H1 (cell line): ENCODE results near the gene BRMS1L. TPM values are rescaled to one million over a fixed set of nuclear protein-coding genes. Genes with fewer than 3 reads are reported as not detected.
"Not testable (repeated sequence)": the region's sequence is repeated elsewhere in the genome, so short reads cannot be mapped to it uniquely, and the experiment has no call there.

Source experiments
- CTCF ChIA-PET: fragments of 300-600 bp; sonication (Branson Sonifier 250); formaldehyde crosslinking; loops from one replicate; lab custom pipeline; 2021; ENCODE audit not compliant: partially characterized antibody; lab: Charles Lee
- POLR2A ChIA-PET: fragments of 300-600 bp; sonication (Branson Sonifier 250); formaldehyde crosslinking; loops from one replicate; lab custom pipeline; 2021; ENCODE audit warnings: inconsistent platforms; ENCODE audit not compliant: partially characterized antibody; lab: Charles Lee
- DNase-seq, 2 experiments: peaks; one replicate each; pipeline versions ENCODE4 v3.0.0 to v3.0.0-alpha.2; 2010 to 2022; ENCODE audit warnings: low spot score in 2 of 2, low read depth in 1 of 2, mixed read lengths in 1 of 2
- FAIRE-seq: peaks from 2 replicates; lab custom pipeline; 2011; peaks lifted over from hg19 to GRCh38; lab: Jason Lieb, UNC
- H2AFZ ChIP-seq: 2 replicates; pipeline ENCODE4 v1.8.1; 2012; ENCODE audit warnings: low read length, inconsistent platforms
- H2AK5ac ChIP-seq: 2 replicates; pipeline ENCODE4 v1.6.1; 2013; ENCODE audit warnings: low read depth, low read length
- H2BK120ac ChIP-seq: replicated peaks from 2 replicates; pipeline ENCODE3; 2013; ENCODE audit warnings: low read depth, low read length, inconsistent platforms
- H2BK12ac ChIP-seq: 2 replicates; pipeline ENCODE4 v1.6.1; 2013; ENCODE audit warnings: low read depth, low read length
- H2BK15ac ChIP-seq: 2 replicates; pipeline ENCODE4 v1.6.1; 2013; ENCODE audit warnings: low read length
- H2BK20ac ChIP-seq: 2 replicates; pipeline ENCODE4 v1.6.1; 2013; ENCODE audit warnings: low read length
- H2BK5ac ChIP-seq: 2 replicates; pipeline ENCODE4 v1.6.1; 2013; ENCODE audit warnings: low read depth, low read length
- H3K14ac ChIP-seq: 2 replicates; pipeline ENCODE4 v1.6.1; 2013; ENCODE audit warnings: inconsistent platforms; ENCODE audit not compliant: insufficient read length
- H3K18ac ChIP-seq: 2 replicates; pipeline ENCODE4 v1.6.1; 2013; ENCODE audit warnings: low read length; ENCODE audit errors: extremely low read depth
- H3K23ac ChIP-seq: 2 replicates; pipeline ENCODE4 v1.6.1; 2013; ENCODE audit warnings: inconsistent platforms; ENCODE audit not compliant: insufficient read length
- H3K23me2 ChIP-seq: 2 replicates; pipeline ENCODE4 v1.6.1; 2013; ENCODE audit warnings: low read depth, low read length
- H3K27ac ChIP-seq: 2 replicates; pipeline ENCODE4 v1.6.1; 2011; ENCODE audit warnings: low read depth, low read length, inconsistent platforms
- H3K27me3 ChIP-seq, 4 experiments: replicated peaks in 1 of 4; 1 replicate in 1 of 4; 2 replicates in 3 of 4; pipeline versions ENCODE4 v1.6.1 to v1.8.1; 2011 to 2013; ENCODE audit warnings: low read length in 3 of 4, mild to moderate bottlenecking in 3 of 4, inconsistent platforms in 2 of 4, mixed read lengths in 2 of 4, moderate library complexity in 1 of 4; ENCODE audit not compliant: control insufficient read depth in 3 of 4, insufficient read depth in 3 of 4; ENCODE audit errors: extremely low read depth in 1 of 4
- H3K36me3 ChIP-seq, 4 experiments: 2 replicates each; pipeline versions ENCODE4 v1.6.1 to v1.8.1; 2011 to 2013; ENCODE audit warnings: mild to moderate bottlenecking in 4 of 4, low read length in 3 of 4, moderate library complexity in 2 of 4, control low read depth in 1 of 4, inconsistent platforms in 1 of 4; ENCODE audit not compliant: insufficient read depth in 4 of 4, control insufficient read depth in 2 of 4
- H3K4ac ChIP-seq: replicated peaks from 2 replicates; pipeline ENCODE3; 2013; ENCODE audit warnings: low read length, low read depth, mixed read lengths, inconsistent platforms; ENCODE audit not compliant: insufficient read length
- H3K4me1 ChIP-seq, 4 experiments: replicated peaks in 1 of 4; 1 replicate in 1 of 4; 2 replicates in 3 of 4; pipeline versions ENCODE4 v1.6.1 to v1.8.1; 2011 to 2013; ENCODE audit warnings: low read length in 3 of 4, inconsistent platforms in 2 of 4, mixed read lengths in 1 of 4; ENCODE audit not compliant: insufficient read depth in 4 of 4, control insufficient read depth in 3 of 4
- H3K4me2 ChIP-seq, 2 experiments: 2 replicates each; pipeline versions ENCODE4 v1.6.1 to v1.8.1; 2011 to 2013; ENCODE audit warnings: low read depth in 2 of 2, low read length in 2 of 2, control low read depth in 1 of 2, inconsistent platforms in 1 of 2, mild to moderate bottlenecking in 1 of 2; ENCODE audit not compliant: insufficient read depth in 1 of 2
- H3K4me3 ChIP-seq, 4 experiments: fragments of 200-600, 300-600 bp in 1 of 4; sonication (generic), shearing (Covaris generic), sonication (Bioruptor Twin) in 1 of 4; 2 replicates each; pipeline versions ENCODE4 v1.5.1 to v1.8.1; 2011 to 2016; ENCODE audit warnings: low read length in 4 of 4, low read depth in 3 of 4, control low read depth in 2 of 4, inconsistent platforms in 2 of 4, mild to moderate bottlenecking in 2 of 4, mixed read lengths in 1 of 4, moderate library complexity in 1 of 4; ENCODE audit not compliant: insufficient read depth in 2 of 4; ENCODE audit errors: extremely low read depth in 1 of 4
- H3K56ac ChIP-seq: replicated peaks from 2 replicates; pipeline ENCODE3; 2013; ENCODE audit warnings: low read depth, mild to moderate bottlenecking, mixed read lengths, low read length, inconsistent platforms; ENCODE audit not compliant: insufficient read length
- H3K79me1 ChIP-seq: 2 replicates; pipeline ENCODE4 v1.6.1; 2013; ENCODE audit warnings: low read depth, low read length, control low read depth
- H3K79me2 ChIP-seq, 2 experiments: 2 replicates each; pipeline versions ENCODE4 v1.6.1 to v1.8.1; 2012 to 2013; ENCODE audit warnings: low read length in 2 of 2, mild to moderate bottlenecking in 2 of 2, inconsistent platforms in 1 of 2; ENCODE audit not compliant: insufficient read depth in 2 of 2, control insufficient read depth in 1 of 2
- H3K9ac ChIP-seq, 4 experiments: replicated peaks in 1 of 4; 1 replicate in 1 of 4; 2 replicates in 3 of 4; pipeline versions ENCODE4 v1.6.1 to v1.8.1; 2011 to 2013; ENCODE audit warnings: low read depth in 3 of 4, low read length in 3 of 4, control low read depth in 2 of 4, mild to moderate bottlenecking in 2 of 4, moderate library complexity in 2 of 4, inconsistent platforms in 1 of 4; ENCODE audit errors: extremely low read depth in 1 of 4
- H3K9me3 ChIP-seq, 2 experiments: 2 replicates each; pipeline versions ENCODE4 v1.6.1 to v1.8.1; 2012 to 2013; ENCODE audit warnings: mild to moderate bottlenecking in 2 of 2, moderate library complexity in 2 of 2, control low read depth in 1 of 2, inconsistent platforms in 1 of 2, low read depth in 1 of 2, low read length in 1 of 2, mixed read lengths in 1 of 2; ENCODE audit not compliant: insufficient read depth in 2 of 2
- H4K20me1 ChIP-seq, 2 experiments: replicated peaks in 1 of 2; 2 replicates each; pipeline versions ENCODE3 to v1.8.1; 2011 to 2013; ENCODE audit warnings: inconsistent platforms in 2 of 2, low read length in 2 of 2, mild to moderate bottlenecking in 1 of 2; ENCODE audit not compliant: insufficient read depth in 2 of 2, control insufficient read depth in 1 of 2
- H4K5ac ChIP-seq: 2 replicates; pipeline ENCODE4 v1.6.1; 2013; ENCODE audit warnings: low read length, low read depth, mixed read lengths, inconsistent platforms; ENCODE audit not compliant: insufficient read length
- H4K8ac ChIP-seq: 2 replicates; pipeline ENCODE4 v1.8.0; 2013; ENCODE audit warnings: mild to moderate bottlenecking, moderate library complexity, low read length, inconsistent platforms; ENCODE audit not compliant: insufficient read depth; ENCODE audit errors: extremely low read depth
- H4K91ac ChIP-seq: replicated peaks from 2 replicates; pipeline ENCODE3; 2013; ENCODE audit warnings: low read length, mixed read lengths, inconsistent platforms; ENCODE audit not compliant: insufficient read length
- ASH2L ChIP-seq: fragments of 200-600, 300-600 bp; sonication (generic); IDR thresholded peaks from one replicate; pipeline ENCODE4 v1.7.1; 2017; ENCODE audit warnings: low read length
- CREB1 ChIP-seq: IDR thresholded peaks from 2 replicates; pipeline ENCODE4 v1.6.1; 2012; ENCODE audit warnings: inconsistent platforms
- JUND ChIP-seq: IDR thresholded peaks from 2 replicates; pipeline ENCODE4 v1.6.1; 2011; ENCODE audit warnings: mild to moderate bottlenecking, improper control_type of control experiment, low read length
- KDM4A ChIP-seq: IDR thresholded peaks from one replicate; pipeline ENCODE4 v1.7.1; 2012; ENCODE audit warnings: low read depth, mild to moderate bottlenecking, moderate library complexity, low read length, inconsistent platforms; ENCODE audit not compliant: severe bottlenecking
- PHF8 ChIP-seq: fragments of 200-600 bp; sonication (generic); conservative IDR thresholded peaks from 2 replicates; pipeline ENCODE4 v1.7.1; 2012; ENCODE audit warnings: low read depth, mild to moderate bottlenecking, inconsistent platforms, low read length, moderate library complexity
- POLR2A ChIP-seq, 2 experiments: IDR thresholded peaks; 1 replicate in 1 of 2; 2 replicates in 1 of 2; pipeline ENCODE4 v1.6.1; 2011; ENCODE audit warnings: low read depth in 2 of 2, low read length in 2 of 2, mild to moderate bottlenecking in 2 of 2; ENCODE audit errors: control extremely low read depth in 1 of 2
- RBBP5 ChIP-seq: IDR thresholded peaks from 2 replicates; pipeline ENCODE4 v1.7.1; 2012; ENCODE audit warnings: low read depth, mild to moderate bottlenecking, inconsistent platforms, low read length, moderate library complexity, borderline replicate concordance
- TAF1 ChIP-seq: IDR thresholded peaks from 2 replicates; pipeline ENCODE4 v1.6.1; 2011; ENCODE audit warnings: mild to moderate bottlenecking, low read depth, low read length
- TAF7 ChIP-seq: optimal IDR thresholded peaks from 2 replicates; pipeline ENCODE3; 2011; ENCODE audit warnings: low read depth, mild to moderate bottlenecking, inconsistent platforms, low read length, moderate library complexity, borderline replicate concordance
- TBP ChIP-seq: IDR thresholded peaks from 2 replicates; pipeline ENCODE4 v1.6.1; 2011; ENCODE audit warnings: low read depth, low read length, improper control_type of control experiment
- WGBS, 2 experiments: shearing (Covaris generic) in 1 of 2; methylation state at CpG; one replicate each; pipeline versions ENCODE4 v1.1.6 to v1.1.7; 2013 to 2015; ENCODE audit warnings: low lambda C conversion rate in 2 of 2, mixed read lengths in 2 of 2, inconsistent platforms in 1 of 2, low coverage in 1 of 2, missing lambda C conversion rate in 1 of 2; ENCODE audit not compliant: insufficient replicate concordance in 2 of 2, insufficient coverage in 1 of 2, insufficient read length in 1 of 2; ENCODE audit errors: extremely low coverage in 1 of 2, missing lambda C conversion rate in 1 of 2; 5-methylcytosine and 5-hydroxymethylcytosine counted together
- polyA plus RNA-seq, 7 experiments: library from polyadenylated mRNA; depleted of rRNA in 3 of 7; stranded (reverse) in 5 of 7; unstranded in 2 of 7; fragments of >200 nt in 5 of 7; fragments of 200-250 nt in 2 of 7; gene quantifications; 1 replicate in 5 of 7; 2 replicates in 1 of 7; 4 replicates in 1 of 7; pipeline versions ENCODE4 v1.2.1 to v1.2.3, GENCODE V29; 2011 to 2013; ENCODE audit warnings: missing spikeins in 2 of 7, mixed read lengths in 2 of 7
- total RNA-seq: library from RNA; stranded (reverse); fragmentation: NEBNext Ultra II Directional; extraction: Animal tissue kit (Norgen Biotek cat#: 25700); gene quantifications from 2 replicates; pipeline ENCODE4 v1.2.1, GENCODE V29; 2021
- TF ChIP-seq, protein P1 (sequence below): IDR thresholded peaks from 2 replicates; pipeline ENCODE4 v1.6.1; 2011; ENCODE audit warnings: low read depth, mild to moderate bottlenecking, low read length; ENCODE audit not compliant: insufficient read depth

BRMS1L gene
- total and polyA plus RNA-seq, 2 of the 8 experiments (the other 6 are each of a cell fraction or from before 2014, with no cell fraction given): 4.4 to 10.9 TPM

GRCh38 chr14:35808638-35809563, 17.2 kb upstream of the BRMS1L start, which contains the start of gene RALGAPA1:
RALGAPA1 (minus strand) TSS chr14:35809295; CDS start chr14:35808835, 460 bp downstream.
- not testable (repeated sequence) for H2BK15ac ChIP-seq
- TF ChIP-seq RBBP5 (peak; percentile 56; the same call in 1 of the 2 replicates), POLR2A (IDR thresholded peaks at IDR 0.05; ENCODE audit: control extremely low read depth in 1 of 2, low read depth in 2 of 2, low read length in 2 of 2) (peak; percentile 80 to 96), KDM4A (peak; percentile 84), TAF7 (peak; percentile 48), TAF1 (peak; percentile 92), ASH2L (peak; percentile 84), CREB1 (peak; percentile 99), JUND (peak; percentile 70; the same call in 1 of the 2 replicates), TBP (peak; percentile 90), PHF8 (peak; percentile 82)
- TF ChIP-seq, protein P1, sequence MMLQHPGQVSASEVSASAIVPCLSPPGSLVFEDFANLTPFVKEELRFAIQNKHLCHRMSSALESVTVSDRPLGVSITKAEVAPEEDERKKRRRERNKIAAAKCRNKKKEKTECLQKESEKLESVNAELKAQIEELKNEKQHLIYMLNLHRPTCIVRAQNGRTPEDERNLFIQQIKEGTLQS: peak; percentile 81

More at GRCh38 chr14:35808638-35809563, 17.2 kb upstream of the BRMS1L start, which contains the start of gene RALGAPA1:
- H2BK5ac ChIP-seq, H4K20me1 ChIP-seq, H3K36me3 ChIP-seq, H3K14ac ChIP-seq, H3K79me1 ChIP-seq, H3K18ac ChIP-seq, H4K91ac ChIP-seq, H3K27me3 ChIP-seq, H3K4me1 ChIP-seq, H3K4ac ChIP-seq, H3K9me3 ChIP-seq, H2BK120ac ChIP-seq, H2BK20ac ChIP-seq, H3K56ac ChIP-seq, H2BK12ac ChIP-seq, H4K5ac ChIP-seq, H3K23me2 ChIP-seq, H3K23ac ChIP-seq, H2AK5ac ChIP-seq: not testable (repeated sequence)
- peak; percentile 71 for FAIRE-seq
- peak; percentile 86 to 88 for DNase-seq
- H4K8ac ChIP-seq: peak within 1 kb of the TSS; percentile 91; the same call in 1 of the 2 replicates
- ChIA-PET POLR2A (interaction anchor here (0.8 to 1.9 kb wide), 4 partner anchors 10 to 17 kb away, joined by 3 to 5 read pairs (median 4); partner anchors contain the start of gene BRMS1L), CTCF (interaction anchor here (0.7 to 1.5 kb wide), 3 partner anchors 11 to 695 kb away, joined by 3 to 4 read pairs (median 3); no protein-coding TSS in a partner anchor)
- H2AFZ ChIP-seq: 0 out of 2 replicates have a peak within 1 kb of the TSS, but pooled peaks have one; percentile 35
- H3K27ac ChIP-seq: peak within 1 kb of the TSS; percentile 61; the same call in 1 of the 2 replicates
- H3K4me2 ChIP-seq: peak within 1 kb of the TSS; percentile 39 to 70
- peak within 1 kb of the TSS; percentile 45 to 89 (median 84) for H3K4me3 ChIP-seq
- peak within 1 kb of the TSS; percentile 31 to 83 (median 71); a peak in 6 of 7 replicates for H3K9ac ChIP-seq
- WGBS, 2 experiments: 2% methylated on average over 35 of the region's 66 CpGs; no CpG with 5 or more reads in 1 of the 2 experiments
- peaks cover 0 to 26% of the 10 kb centered on the region in 2 experiments; a peak in 2 of 4 replicates for H3K79me2 ChIP-seq
